ENCODE measurements around the gene ARPC2.

GRCh38 chr2:218270721-218271486, 53.9 kb downstream of the ARPC2 start:
- TF ChIP-seq REST (IDR thresholded peaks at IDR 0.05; ENCODE audit: insufficient replicate concordance, low read depth) (no peak), CTCF (IDR thresholded peaks at IDR 0.05; ENCODE audit: insufficient read depth, low read length) (no peak), POLR2AphosphoS5 (IDR thresholded peaks at IDR 0.05; ENCODE audit: low read depth) (no peak)
